Prostate gland (tissue), 2 donors: ENCODE measurements around the gene CADM3.

ENCODE experiments used
- CTCF ChIP-seq, 4 experiments: fragments of 200-600 bp in 2 of 4; fragments of 450-650 bp in 2 of 4; sonication (generic) in 2 of 4; IDR thresholded peaks; 1 replicate in 3 of 4; 2 replicates in 1 of 4; pipeline ENCODE4 v1.5.1; 2016 to 2019; ENCODE audit warnings: antibody characterized with exemption in 4 of 4, mild to moderate bottlenecking in 2 of 4, moderate library complexity in 2 of 4
- POLR2AphosphoS5 ChIP-seq: sonication (generic); formaldehyde crosslinking; IDR thresholded peaks from one replicate; pipeline ENCODE4 v1.6.1; 2017; ENCODE audit warnings: antibody characterized with exemption

- TF ChIP-seq CTCF (IDR thresholded peaks at IDR 0.05), result no peak
- TF ChIP-seq POLR2AphosphoS5, result no peak
Measured at GRCh38 chr1:159142391-159142663, 29.1 kb upstream of the CADM3 start.
